H1 (cell line): ENCODE results near the gene CCDC92B. TPM values are rescaled to one million over a fixed set of nuclear protein-coding genes. Genes with fewer than 3 reads are reported as not detected.

Experiments
- CBX8 ChIP-seq: fragments of 300-800, 300-1000 bp; sonication (generic); IDR thresholded peaks from 2 replicates; pipeline ENCODE4 v1.7.1; 2016; ENCODE audit warnings: low read depth, low read length, borderline replicate concordance
- CREB1 ChIP-seq: IDR thresholded peaks from 2 replicates; pipeline ENCODE4 v1.6.1; 2012; ENCODE audit warnings: inconsistent platforms
- EGR1 ChIP-seq: IDR thresholded peaks from 2 replicates; pipeline ENCODE4 v1.6.1; 2011; ENCODE audit warnings: low read depth, low read length, borderline replicate concordance
- POLR2A ChIP-seq, 2 experiments: IDR thresholded peaks; 1 replicate in 1 of 2; 2 replicates in 1 of 2; pipeline ENCODE4 v1.6.1; 2011; ENCODE audit warnings: low read depth in 2 of 2, low read length in 2 of 2, mild to moderate bottlenecking in 2 of 2; ENCODE audit errors: control extremely low read depth in 1 of 2
- SIN3A ChIP-seq, 2 experiments: IDR thresholded peaks in 1 of 2; conservative IDR thresholded peaks in 1 of 2; 2 replicates each; pipeline ENCODE4 v1.6.1; 2011 to 2012; ENCODE audit warnings: low read length in 2 of 2, improper control_type of control experiment in 1 of 2, low read depth in 1 of 2, mild to moderate bottlenecking in 1 of 2
- TAF1 ChIP-seq: IDR thresholded peaks from 2 replicates; pipeline ENCODE4 v1.6.1; 2011; ENCODE audit warnings: mild to moderate bottlenecking, low read depth, low read length
- TAF7 ChIP-seq: optimal IDR thresholded peaks from 2 replicates; pipeline ENCODE3; 2011; ENCODE audit warnings: low read depth, mild to moderate bottlenecking, inconsistent platforms, low read length, moderate library complexity, borderline replicate concordance
- TBP ChIP-seq: IDR thresholded peaks from 2 replicates; pipeline ENCODE4 v1.6.1; 2011; ENCODE audit warnings: low read depth, low read length, improper control_type of control experiment
- polyA plus RNA-seq, 7 experiments: library from polyadenylated mRNA; depleted of rRNA in 3 of 7; stranded (reverse) in 5 of 7; unstranded in 2 of 7; fragments of >200 nt in 5 of 7; fragments of 200-250 nt in 2 of 7; gene quantifications; 1 replicate in 5 of 7; 2 replicates in 1 of 7; 4 replicates in 1 of 7; pipeline versions ENCODE4 v1.2.1 to v1.2.3, GENCODE V29; 2011 to 2013; ENCODE audit warnings: missing spikeins in 2 of 7, mixed read lengths in 2 of 7
- total RNA-seq: library from RNA; stranded (reverse); fragmentation: NEBNext Ultra II Directional; extraction: Animal tissue kit (Norgen Biotek cat#: 25700); gene quantifications from 2 replicates; pipeline ENCODE4 v1.2.1, GENCODE V29; 2021
- TF ChIP-seq, protein P1 (sequence below): IDR thresholded peaks from 2 replicates; pipeline ENCODE4 v1.6.1; 2012; ENCODE audit warnings: inconsistent platforms

CCDC92B gene
- total and polyA plus RNA-seq, 2 of the 8 experiments (the other 6 are each of a cell fraction or from before 2014, with no cell fraction given) = 5.5 to 12.1 TPM

DNA sequence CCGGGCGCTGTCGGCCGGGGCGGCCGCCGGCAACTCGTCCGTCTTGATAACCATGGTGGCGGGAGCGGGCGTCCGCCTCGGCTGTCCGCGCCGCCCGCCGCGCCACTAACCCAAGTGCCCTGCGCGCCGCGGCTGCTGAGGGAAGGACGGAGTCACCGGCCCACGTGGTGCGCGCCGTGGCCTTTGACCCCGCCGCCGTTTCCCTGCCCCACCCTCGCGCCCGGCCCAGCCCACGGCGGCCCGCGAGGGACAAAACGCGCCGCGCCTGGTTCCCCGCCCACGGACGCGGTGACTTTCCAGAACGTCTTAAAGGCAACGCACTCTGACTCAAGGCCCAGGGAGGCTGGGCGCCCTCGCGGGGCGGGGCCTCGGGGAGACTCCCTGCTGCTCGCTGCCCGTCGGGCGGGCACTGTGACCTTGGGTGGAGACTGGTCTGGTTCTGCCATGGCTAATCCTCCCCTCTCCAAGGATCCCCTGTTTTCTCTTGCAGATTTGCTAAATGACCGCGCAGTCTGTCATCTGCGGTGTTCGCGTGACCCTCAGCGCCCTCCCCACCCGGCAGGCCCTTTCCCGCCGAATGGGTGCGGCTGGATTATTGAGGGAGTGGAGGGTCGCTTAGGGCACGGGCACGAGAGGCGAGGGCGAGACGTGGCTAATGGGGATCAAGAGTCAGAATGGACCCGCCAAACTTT, 37.7 kb downstream of the CCDC92B start, which contains the start of gene CLUH (continued):
- TF ChIP-seq SIN3A (conservative IDR thresholded peaks at IDR 0.05 in 1 of 2, IDR thresholded peaks at IDR 0.05 in 1 of 2; ENCODE audit: low read depth in 1 of 2, low read length in 2 of 2) (peak in 1 of 2 experiments; percentile 44; a peak in 1 of 4 replicates), CREB1 (0 out of 2 replicates have a peak, but pooled peaks have one; percentile 4), EGR1 (peak; percentile 47; the same call in 1 of the 2 replicates), TBP (0 out of 2 replicates have a peak, but pooled peaks have one; percentile 12), CBX8 (no peak), TAF7 (peak; percentile 22), TAF1 (peak; percentile 52; the same call in 1 of the 2 replicates), POLR2A (IDR thresholded peaks at IDR 0.05; ENCODE audit: control extremely low read depth in 1 of 2, low read depth in 2 of 2, low read length in 2 of 2) (peak in 1 of 2 experiments; percentile 59; a peak in 1 of 3 replicates)
- TF ChIP-seq, protein P1, sequence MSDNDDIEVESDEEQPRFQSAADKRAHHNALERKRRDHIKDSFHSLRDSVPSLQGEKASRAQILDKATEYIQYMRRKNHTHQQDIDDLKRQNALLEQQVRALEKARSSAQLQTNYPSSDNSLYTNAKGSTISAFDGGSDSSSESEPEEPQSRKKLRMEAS = peak; percentile 84
